ENCODE results near the gene WRNIP1. TPM values are rescaled to one million over a fixed set of nuclear protein-coding genes. Genes with fewer than 3 reads are reported as not detected.
A peak's percentile ranks its signal among the peaks of the same experiment; 100 is the strongest.

Gene WRNIP1
- total and polyA plus RNA-seq, 2 of the 4 experiments (the other 2 are of a cell fraction): 43.7 to 47.1 TPM

GRCh38 chr6:2719093-2719455 is 46.1 kb upstream of the WRNIP1 start:
- Histone ChIP-seq H3K18ac (ENCODE audit: low read depth, low read length) (no peak overlapping the region; the same call in 1 of the 2 replicates), H2AK9ac (replicated peaks; ENCODE audit: low read depth, low read length, poor library complexity) (no peak overlapping the region), H3K14ac (replicated peaks; ENCODE audit: low read depth, low read length) (peak overlapping the region; percentile 93), H4K8ac (ENCODE audit: low read depth in 2 of 2, low read length in 2 of 2) (peak overlapping the region in 1 of 2 experiments; percentile 49; a peak in 1 of 4 replicates), H2BK120ac (ENCODE audit: low read depth, low read length) (peak overlapping the region; percentile 70), H3K27ac (ENCODE audit: insufficient read depth, low read length) (no peak overlapping the region), H2BK15ac (ENCODE audit: low read depth, low read length) (no peak overlapping the region), H3K9ac (ENCODE audit: low read depth, low read length) (no peak overlapping the region), H2AFZ (replicated peaks; ENCODE audit: low read length, poor library complexity) (peak overlapping the region; percentile 44), H3K79me1 (ENCODE audit: low read depth in 1 of 2, low read length in 2 of 2) (no peaks in the 10 kb centered on the region), H2BK5ac (ENCODE audit: low read depth, low read length, poor library complexity, severe bottlenecking) (peak overlapping the region; percentile 59), H3K9me1 (ENCODE audit: insufficient read depth, low read length) (peaks cover 4% of the 10 kb centered on the region; the same call in 1 of the 2 replicates), H3K4me3 (ENCODE audit: insufficient read depth, low read depth, low read length) (no peak overlapping the region), H3K23ac (ENCODE audit: low read depth, low read length) (peak overlapping the region; percentile 45; the same call in 1 of the 2 replicates), H3K4me2 (ENCODE audit: low read depth, low read length) (no peak overlapping the region), H3K4ac (ENCODE audit: low read depth, low read length) (peak overlapping the region; percentile 79; the same call in 1 of the 2 replicates), H3K27me3 (ENCODE audit: control insufficient read depth, insufficient read depth, low read length) (no peaks in the 10 kb centered on the region), H2BK20ac (ENCODE audit: low read depth, low read length) (peak overlapping the region; percentile 74; the same call in 1 of the 2 replicates), H3K36me3 (ENCODE audit: control insufficient read depth, insufficient read depth, low read length) (no peaks in the 10 kb centered on the region), H4K91ac (ENCODE audit: insufficient read depth, low read depth, low read length) (0 out of 2 replicates have a peak overlapping the region, but pooled peaks have one; percentile 8), H4K5ac (ENCODE audit: low read depth, low read length) (peak overlapping the region; percentile 68; the same call in 1 of the 2 replicates), H3K9me3 (ENCODE audit: control insufficient read depth, insufficient read depth, low read length) (no peaks in the 10 kb centered on the region; the same call in 1 of the 2 replicates), H3K4me1 (ENCODE audit: control insufficient read depth, insufficient read depth, low read length) (peaks cover 7% of the 10 kb centered on the region), H3K56ac (ENCODE audit: extremely low read depth, insufficient read depth, low read length) (no peak overlapping the region), H2AK5ac (ENCODE audit: low read depth, low read length) (no peak overlapping the region), H4K20me1 (ENCODE audit: insufficient read depth, low read length) (no peaks in the 10 kb centered on the region)
- ChIA-PET POLR2A (ENCODE audit: unreplicated experiment) (no interaction called here), CTCF (no interaction called here)
- TF ChIP-seq MAFK (IDR thresholded peaks at IDR 0.05; ENCODE audit: low read depth, low read length) (no peak), FOS (IDR thresholded peaks at IDR 0.05; ENCODE audit: low read depth, low read length) (no peak), NFE2L2 (IDR thresholded peaks at IDR 0.05; ENCODE audit: low read depth, low read length) (no peak), RAD21 (IDR thresholded peaks at IDR 0.05; ENCODE audit: low read length) (no peak)
- in situ Hi-C loops (cut with MboI; ENCODE audit: low sequenced_read_pairs) (no loop called here), dilution Hi-C loops (cut with HindIII; ENCODE audit: low sequenced_read_pairs, unreplicated experiment) (no loop called here), intact Hi-C loops (cut with micrococcal nuclease) (no loop called here)
- DNase-seq: peak; percentile 30
- ATAC-seq (ENCODE audit: low read depth): no peak
- no TSS peak for BruUV-seq (replicated peaks)
- WGBS, 2 experiments (ENCODE audit: extremely low coverage in 2 of 2, insufficient read length in 1 of 2): no CpG with 5 or more reads among the region's 2 CpGs

Measured in IMR-90 (cell line).